ENCODE measurements around the gene ARID3A.

The ARID3A gene

DNA sequence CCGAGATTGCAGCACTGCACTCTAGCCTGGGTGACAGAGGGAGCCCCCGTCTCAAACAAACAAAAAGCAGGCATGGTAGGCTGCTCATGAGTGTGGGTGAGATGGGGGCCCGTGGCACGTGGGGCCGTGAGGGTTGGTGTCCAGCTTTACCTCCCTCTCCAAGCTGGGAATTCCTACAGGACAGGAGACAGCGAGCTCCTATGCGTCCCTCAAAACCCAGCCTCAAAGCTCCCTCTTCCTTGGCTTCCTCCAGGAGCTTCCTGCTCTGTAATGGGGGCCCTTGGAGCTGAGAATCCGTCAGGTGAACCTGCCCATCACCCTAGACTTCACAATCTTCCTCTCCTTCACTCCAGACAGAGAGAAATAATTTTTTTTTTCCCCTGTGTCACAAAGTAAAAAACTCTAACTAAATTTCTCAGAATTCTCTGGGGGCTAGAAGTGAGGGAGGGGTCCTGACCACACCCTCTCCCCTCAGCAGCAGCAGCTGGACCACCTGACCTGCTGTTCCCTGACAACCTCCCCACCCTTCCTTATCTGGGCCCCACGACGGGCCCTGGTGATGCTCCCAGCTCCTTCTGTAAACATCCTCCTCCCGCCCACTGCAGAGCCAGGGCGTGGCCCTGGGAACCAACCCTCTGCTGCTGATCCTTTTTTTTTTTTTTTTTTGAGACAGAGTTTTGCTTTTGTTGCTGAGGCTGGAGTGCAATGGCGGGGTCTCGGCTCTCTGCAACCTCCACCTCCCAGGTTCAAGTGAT, 36.2 kb downstream of the ARID3A start:
- Histone ChIP-seq H3K4me1 (ENCODE audit: control insufficient read depth, insufficient read depth, low read length) (no peaks in the 10 kb centered on the region), H3K27ac (ENCODE audit: low read depth, low read length) (no peak overlapping the region), H3K4me3 (ENCODE audit: low read length) (no peak overlapping the region), H3K36me3 (ENCODE audit: control insufficient read depth, insufficient read depth, low read length) (peaks cover 5% of the 10 kb centered on the region), H3K27me3 (ENCODE audit: control insufficient read depth, insufficient read depth, low read length) (no peaks in the 10 kb centered on the region), H3K9ac (ENCODE audit: low read length) (no peak overlapping the region)

- H3K27ac ChIP-seq (ENCODE audit: low read depth, low read length) = no peak overlapping the region
- H3K9ac ChIP-seq (ENCODE audit: low read length) = no peak overlapping the region
- peaks cover 5% of the 10 kb centered on the region for H3K36me3 ChIP-seq (ENCODE audit: control insufficient read depth, insufficient read depth, low read length)
- H3K4me3 ChIP-seq (ENCODE audit: low read length) = no peak overlapping the region
- no peaks in the 10 kb centered on the region for H3K27me3 ChIP-seq (ENCODE audit: control insufficient read depth, insufficient read depth, low read length)
- H3K4me1 ChIP-seq (ENCODE audit: control insufficient read depth, insufficient read depth, low read length) = no peaks in the 10 kb centered on the region
Measured at GRCh38 chr19:962683-963400, 37.0 kb downstream of the ARID3A start.

DNA sequence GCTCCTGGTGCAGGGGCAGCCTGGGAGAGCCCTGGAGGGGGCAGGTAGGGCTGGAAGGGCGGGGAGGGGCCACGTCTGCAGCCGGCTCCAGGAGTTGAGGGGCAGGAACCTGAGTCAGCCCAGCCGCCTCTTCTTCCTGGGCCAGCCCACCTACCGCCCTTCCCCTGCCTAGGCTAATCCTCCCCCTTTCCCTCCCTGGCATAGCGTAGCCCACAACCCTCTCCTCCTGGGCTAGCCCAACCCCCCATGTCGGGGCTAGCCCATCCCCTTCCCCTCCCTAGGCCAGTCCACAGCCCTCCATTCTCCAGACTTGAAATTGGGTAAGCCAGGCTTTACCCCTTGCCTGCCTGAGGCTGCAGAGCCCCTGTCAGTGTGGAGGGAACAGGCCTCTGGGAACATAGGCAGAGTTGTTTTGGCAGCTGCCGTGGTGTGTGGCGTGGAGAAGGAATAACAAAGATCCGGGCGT, 37.7 kb downstream of the ARID3A start:
- H3K9ac ChIP-seq (ENCODE audit: low read length) = no peak overlapping the region
- no peaks in the 10 kb centered on the region for H3K4me1 ChIP-seq (ENCODE audit: control insufficient read depth, insufficient read depth, low read length)
- H3K4me3 ChIP-seq (ENCODE audit: low read length) = no peak overlapping the region
- no peaks in the 10 kb centered on the region for H3K27me3 ChIP-seq (ENCODE audit: control insufficient read depth, insufficient read depth, low read length)
- no peak overlapping the region for H3K27ac ChIP-seq (ENCODE audit: low read depth, low read length)
- H3K36me3 ChIP-seq (ENCODE audit: control insufficient read depth, insufficient read depth, low read length) = peaks cover 9% of the 10 kb centered on the region

GRCh38 chr19:964116-964520, 38.3 kb downstream of the ARID3A start:
- H3K4me3 ChIP-seq (ENCODE audit: low read length) = no peak overlapping the region
- H3K4me1 ChIP-seq (ENCODE audit: control insufficient read depth, insufficient read depth, low read length) = no peaks in the 10 kb centered on the region
- no peak overlapping the region for H3K27ac ChIP-seq (ENCODE audit: low read depth, low read length)
- no peaks in the 10 kb centered on the region for H3K27me3 ChIP-seq (ENCODE audit: control insufficient read depth, insufficient read depth, low read length)
- peaks cover 9% of the 10 kb centered on the region for H3K36me3 ChIP-seq (ENCODE audit: control insufficient read depth, insufficient read depth, low read length)
- no peak overlapping the region for H3K9ac ChIP-seq (ENCODE audit: low read length)

GRCh38 chr19:964761-965694, 39.2 kb downstream of the ARID3A start:
- no peak overlapping the region for H3K4me3 ChIP-seq (ENCODE audit: low read length)
- H3K27me3 ChIP-seq (ENCODE audit: control insufficient read depth, insufficient read depth, low read length) = no peaks in the 10 kb centered on the region
- H3K36me3 ChIP-seq (ENCODE audit: control insufficient read depth, insufficient read depth, low read length) = peaks cover 9% of the 10 kb centered on the region
- H3K4me1 ChIP-seq (ENCODE audit: control insufficient read depth, insufficient read depth, low read length) = no peaks in the 10 kb centered on the region
- H3K27ac ChIP-seq (ENCODE audit: low read depth, low read length) = no peak overlapping the region
- no peak overlapping the region for H3K9ac ChIP-seq (ENCODE audit: low read length)

DNA sequence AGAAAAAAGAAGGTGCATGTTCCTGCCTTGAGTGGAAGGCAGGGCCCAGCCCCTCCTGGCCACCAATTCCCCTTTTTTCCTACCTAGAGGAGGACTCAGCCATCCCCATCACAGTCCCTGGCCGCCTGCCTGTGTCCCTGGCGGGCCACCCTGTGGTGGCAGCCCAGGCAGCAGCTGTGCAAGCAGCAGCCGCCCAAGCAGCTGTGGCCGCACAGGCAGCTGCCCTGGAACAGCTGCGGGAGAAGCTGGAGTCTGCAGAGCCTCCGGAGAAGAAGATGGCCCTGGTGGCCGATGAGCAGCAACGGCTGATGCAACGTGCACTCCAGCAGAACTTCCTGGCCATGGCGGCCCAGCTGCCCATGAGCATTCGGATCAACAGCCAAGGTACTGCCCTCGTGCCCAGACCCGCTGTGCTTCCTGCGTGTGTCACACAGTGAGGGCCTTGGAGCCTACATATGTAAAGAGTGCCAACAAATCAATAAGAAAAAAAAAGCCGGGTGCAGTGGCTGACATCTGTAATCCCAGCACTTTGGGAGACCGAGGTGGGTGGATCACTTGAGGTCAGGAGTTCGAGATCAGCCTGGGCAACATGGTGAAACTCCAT, 40.8 kb downstream of the ARID3A start:
- no peaks in the 10 kb centered on the region for H3K4me1 ChIP-seq (ENCODE audit: control insufficient read depth, insufficient read depth, low read length)

GRCh38 chr19:970695-971094, 44.9 kb downstream of the ARID3A start:
- Histone ChIP-seq H3K4me3 (ENCODE audit: low read length) (no peak overlapping the region), H3K36me3 (ENCODE audit: control insufficient read depth, insufficient read depth, low read length) (peaks cover 15% of the 10 kb centered on the region), H3K27me3 (ENCODE audit: control insufficient read depth, insufficient read depth, low read length) (no peaks in the 10 kb centered on the region), H3K9ac (ENCODE audit: low read length) (no peak overlapping the region), H3K4me1 (ENCODE audit: control insufficient read depth, insufficient read depth, low read length) (no peaks in the 10 kb centered on the region), H3K27ac (ENCODE audit: low read depth, low read length) (no peak overlapping the region)

More for the DNA sequence above, 40.8 kb downstream of the ARID3A start:
- H3K36me3 ChIP-seq (ENCODE audit: control insufficient read depth, insufficient read depth, low read length) = peaks cover 15% of the 10 kb centered on the region
- H3K9ac ChIP-seq (ENCODE audit: low read length) = no peak overlapping the region
- no peak overlapping the region for H3K27ac ChIP-seq (ENCODE audit: low read depth, low read length)
- H3K4me3 ChIP-seq (ENCODE audit: low read length) = no peak overlapping the region
- H3K27me3 ChIP-seq (ENCODE audit: control insufficient read depth, insufficient read depth, low read length) = no peaks in the 10 kb centered on the region

- Histone ChIP-seq H3K36me3 (ENCODE audit: control insufficient read depth, insufficient read depth, low read length) (peaks cover 10% of the 10 kb centered on the region), H3K27ac (ENCODE audit: low read depth, low read length) (no peak overlapping the region), H3K4me3 (ENCODE audit: low read length) (no peak overlapping the region), H3K9ac (ENCODE audit: low read length) (no peak overlapping the region), H3K4me1 (ENCODE audit: control insufficient read depth, insufficient read depth, low read length) (no peaks in the 10 kb centered on the region), H3K27me3 (ENCODE audit: control insufficient read depth, insufficient read depth, low read length) (no peaks in the 10 kb centered on the region)
Measured at GRCh38 chr19:971795-972194, 46.0 kb downstream of the ARID3A start.

GRCh38 chr19:972281-972680, 46.4 kb downstream of the ARID3A start:
- no peak overlapping the region for H3K4me3 ChIP-seq (ENCODE audit: low read length)
- H3K9ac ChIP-seq (ENCODE audit: low read length) = no peak overlapping the region
- no peak overlapping the region for H3K27ac ChIP-seq (ENCODE audit: low read depth, low read length)
- no peaks in the 10 kb centered on the region for H3K27me3 ChIP-seq (ENCODE audit: control insufficient read depth, insufficient read depth, low read length)
- H3K4me1 ChIP-seq (ENCODE audit: control insufficient read depth, insufficient read depth, low read length) = no peaks in the 10 kb centered on the region
- H3K36me3 ChIP-seq (ENCODE audit: control insufficient read depth, insufficient read depth, low read length) = peaks cover 10% of the 10 kb centered on the region

GRCh38 chr19:973726-974563, 48.1 kb downstream of the ARID3A start:
- Histone ChIP-seq H3K4me3 (ENCODE audit: low read length) (no peak overlapping the region), H3K36me3 (ENCODE audit: control insufficient read depth, insufficient read depth, low read length) (peaks cover 5% of the 10 kb centered on the region), H3K4me1 (ENCODE audit: control insufficient read depth, insufficient read depth, low read length) (no peaks in the 10 kb centered on the region), H3K27me3 (ENCODE audit: control insufficient read depth, insufficient read depth, low read length) (no peaks in the 10 kb centered on the region), H3K27ac (ENCODE audit: low read depth, low read length) (no peak overlapping the region), H3K9ac (ENCODE audit: low read length) (no peak overlapping the region)

DNA sequence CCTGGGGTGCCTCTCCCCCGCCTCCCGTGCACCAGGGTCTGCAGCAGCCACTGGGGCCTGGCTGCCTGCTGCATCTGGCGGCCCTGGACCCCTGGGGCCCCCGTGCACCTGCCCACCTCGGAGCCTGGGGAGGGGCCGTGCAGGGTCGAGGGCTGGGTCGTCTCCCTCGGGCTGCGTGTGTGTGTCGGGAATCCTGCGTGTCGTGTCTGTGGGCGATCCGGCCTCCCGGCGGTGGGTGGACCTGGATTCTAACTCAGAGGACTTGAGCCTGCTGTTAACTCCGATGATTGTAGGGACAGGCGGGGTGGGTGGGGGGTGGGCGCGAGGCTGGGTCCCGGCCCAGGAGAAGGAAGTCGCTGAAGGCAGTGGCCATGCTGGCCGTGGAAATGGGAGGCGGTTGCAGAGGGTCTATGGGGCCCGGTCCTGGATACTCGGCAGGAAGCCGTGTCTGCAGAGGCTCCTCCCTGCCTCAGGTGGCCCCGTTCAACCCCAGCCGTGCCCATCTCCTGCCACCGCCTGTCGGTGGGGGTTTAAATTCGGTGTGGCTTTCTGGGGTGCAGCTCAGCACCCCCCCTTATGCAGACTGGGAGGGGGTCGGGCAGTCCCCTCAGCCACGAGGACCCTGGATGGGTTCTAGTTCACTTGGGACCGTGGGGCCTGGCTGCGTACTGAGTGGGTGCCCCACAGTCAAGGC, 48.9 kb downstream of the ARID3A start:
- Histone ChIP-seq H3K4me1 (ENCODE audit: control insufficient read depth, insufficient read depth, low read length) (no peaks in the 10 kb centered on the region), H3K36me3 (ENCODE audit: control insufficient read depth, insufficient read depth, low read length) (peaks cover 5% of the 10 kb centered on the region), H3K27ac (ENCODE audit: low read depth, low read length) (no peak overlapping the region), H3K4me3 (ENCODE audit: low read length) (no peak overlapping the region), H3K27me3 (ENCODE audit: control insufficient read depth, insufficient read depth, low read length) (no peaks in the 10 kb centered on the region), H3K9ac (ENCODE audit: low read length) (no peak overlapping the region)

Measured in rectal smooth muscle tissue (tissue), 1 donor.